GM23338 (cell line): ENCODE results near the gene SMYD3. TPM values are rescaled to one million over a fixed set of nuclear protein-coding genes. Genes with fewer than 3 reads are reported as not detected.

ENCODE experiments used
- ATAC-seq: fragments of 200-7000 bp; cut with Tn5 transposase; 3 replicates; pipeline ENCODE4 v1.9.1; 2020
- DNase-seq: peaks from one replicate; pipeline ENCODE4 v3.0.0-alpha.2; 2015; ENCODE audit warnings: low spot score
- H2AFZ ChIP-seq: fragments of 200-600 bp; sonication (generic); 2 replicates; pipeline ENCODE4 v1.8.0; 2016; ENCODE audit warnings: antibody characterized with exemption, mild to moderate bottlenecking, moderate library complexity
- H3F3A ChIP-seq: fragments of 200-600 bp; sonication (generic); replicated peaks from 2 replicates; pipeline ENCODE4 v1.8.0; 2017; ENCODE audit warnings: antibody characterized with exemption, mixed run types, low read depth
- H3K27ac ChIP-seq: fragments of 200-600 bp; sonication (generic); 2 replicates; pipeline ENCODE4 v1.6.1; 2016; ENCODE audit warnings: low read depth
- H3K27me3 ChIP-seq: fragments of 200-600 bp; sonication (generic); 2 replicates; pipeline ENCODE4 v1.8.0; 2016; ENCODE audit warnings: mild to moderate bottlenecking, mixed run types, moderate library complexity; ENCODE audit not compliant: insufficient read depth
- H3K36me3 ChIP-seq: fragments of 200-600 bp; sonication (generic); 2 replicates; pipeline ENCODE4 v1.8.0; 2016; ENCODE audit warnings: mild to moderate bottlenecking; ENCODE audit not compliant: insufficient read depth
- H3K4me1 ChIP-seq: fragments of 200-600 bp; sonication (generic); 2 replicates; pipeline ENCODE4 v1.8.0; 2016; ENCODE audit warnings: mild to moderate bottlenecking, moderate library complexity; ENCODE audit not compliant: insufficient read depth
- H3K4me2 ChIP-seq: fragments of 200-600 bp; sonication (generic); 2 replicates; pipeline ENCODE4 v1.7.1; 2017; ENCODE audit warnings: mixed run types
- H3K4me3 ChIP-seq: fragments of 200-600 bp; sonication (generic); 2 replicates; pipeline ENCODE4 v1.6.1; 2016; ENCODE audit warnings: mixed run types
- H3K79me2 ChIP-seq: fragments of 200-600 bp; sonication (generic); replicated peaks from 2 replicates; pipeline ENCODE4 v1.8.0; 2017; ENCODE audit warnings: mild to moderate bottlenecking; ENCODE audit not compliant: insufficient read depth
- H3K9me2 ChIP-seq: fragments of 200-600 bp; sonication (generic); 2 replicates; pipeline ENCODE4 v1.8.0; 2017; ENCODE audit not compliant: insufficient read depth
- H4K20me1 ChIP-seq: fragments of 200-600 bp; sonication (generic); replicated peaks from 2 replicates; pipeline ENCODE4 v1.8.0; 2017; ENCODE audit warnings: mild to moderate bottlenecking; ENCODE audit not compliant: insufficient read depth
- H3K27ac Mint-ChIP-seq: 2 replicates; pipeline ENCODE4 v1.8.0; 2020; ENCODE audit warnings: inconsistent platforms, mild to moderate bottlenecking, moderate library complexity, mixed read lengths
- H3K27me3 Mint-ChIP-seq: 3 replicates; pipeline ENCODE4 v1.8.0; 2022; ENCODE audit warnings: low read depth, mild to moderate bottlenecking, moderate library complexity, mixed read lengths, inconsistent platforms; ENCODE audit not compliant: insufficient read depth, poor library complexity
- H3K36me3 Mint-ChIP-seq: 3 replicates; pipeline ENCODE4 v1.8.0; 2021; ENCODE audit warnings: low read depth, mild to moderate bottlenecking, inconsistent platforms, moderate library complexity, mixed read lengths
- H3K4me1 Mint-ChIP-seq: 3 replicates; pipeline ENCODE4 v1.8.0; 2020; ENCODE audit warnings: mild to moderate bottlenecking, inconsistent platforms, mixed read lengths
- H3K4me3 Mint-ChIP-seq: 3 replicates; pipeline ENCODE4 v1.8.0; 2021; ENCODE audit warnings: moderate library complexity, mild to moderate bottlenecking, inconsistent platforms, mixed read lengths
- H3K9me3 Mint-ChIP-seq: 3 replicates; pipeline ENCODE4 v1.8.0; 2020; ENCODE audit warnings: moderate library complexity, mild to moderate bottlenecking, inconsistent platforms, mixed read lengths
- CREB1 ChIP-seq: fragments of 250-450 bp; sonication (Bioruptor Pico); IDR thresholded peaks from 2 replicates; pipeline ENCODE4 v1.5.0; 2020; ENCODE audit warnings: low read depth, mild to moderate bottlenecking, moderate library complexity
- CTCF ChIP-seq, 2 experiments: fragments of 200-600 bp in 1 of 2; sonication (generic) in 1 of 2; conservative IDR thresholded peaks; 2 replicates each; pipeline versions ENCODE4 v1.5.1 to v1.6.1; 2016 to 2017; ENCODE audit warnings: antibody characterized with exemption in 2 of 2, low read depth in 2 of 2, mild to moderate bottlenecking in 2 of 2, moderate library complexity in 1 of 2
- ETS1 ChIP-seq: IDR thresholded peaks from 2 replicates; pipeline ENCODE4 v1.6.1; 2016; ENCODE audit warnings: antibody characterized with exemption
- EZH2 ChIP-seq: fragments of 200-600 bp; sonication (generic); IDR thresholded peaks from one replicate; pipeline ENCODE4 v1.8.0; 2017; ENCODE audit warnings: antibody characterized with exemption, mild to moderate bottlenecking, low read depth; ENCODE audit not compliant: unreplicated experiment
- EZH2phosphoT487 ChIP-seq: fragments of 200-600 bp; sonication (generic); IDR thresholded peaks from one replicate; pipeline ENCODE4 v1.8.1; 2018; ENCODE audit warnings: antibody characterized with exemption; ENCODE audit not compliant: unreplicated experiment
- JUNB ChIP-seq: IDR thresholded peaks from one replicate; pipeline ENCODE4 v1.6.1; 2016; ENCODE audit warnings: antibody characterized with exemption; ENCODE audit not compliant: unreplicated experiment
- NANOG ChIP-seq: IDR thresholded peaks from 2 replicates; pipeline ENCODE4 v1.6.1; 2016; ENCODE audit warnings: antibody characterized with exemption, borderline replicate concordance
- POLR2AphosphoS5 ChIP-seq: IDR thresholded peaks from 2 replicates; pipeline ENCODE4 v1.6.1; 2016; ENCODE audit warnings: antibody characterized with exemption, low read depth
- REST ChIP-seq: IDR thresholded peaks from one replicate; pipeline ENCODE4 v1.6.1; 2018; ENCODE audit warnings: antibody characterized with exemption; ENCODE audit not compliant: unreplicated experiment
- STAT1 ChIP-seq: IDR thresholded peaks from one replicate; pipeline ENCODE4 v1.6.1; 2016; ENCODE audit warnings: antibody characterized with exemption; ENCODE audit not compliant: unreplicated experiment
- ZNF114 ChIP-seq: fragments of 250-450 bp; sonication (Bioruptor Pico); IDR thresholded peaks from 2 replicates; pipeline ENCODE4 v1.5.0; 2020; ENCODE audit warnings: mild to moderate bottlenecking, moderate library complexity
- ZNF331 ChIP-seq: fragments of 250-450 bp; sonication (Bioruptor Pico); IDR thresholded peaks from 2 replicates; pipeline ENCODE4 v1.5.0; 2020; ENCODE audit warnings: low read depth, mild to moderate bottlenecking, moderate library complexity
- ZNF462 ChIP-seq: fragments of 250-450 bp; sonication (Bioruptor Pico); IDR thresholded peaks from 2 replicates; pipeline ENCODE4 v1.5.0; 2020; ENCODE audit warnings: mild to moderate bottlenecking, moderate library complexity
- polyA plus RNA-seq: library from polyadenylated mRNA; unstranded; fragments of >200 nt; fragmentation: Nextera tagmentation; extraction: Ambion mirVana; gene quantifications from 2 replicates; pipeline ENCODE4 v1.2.1, GENCODE V29; 2016
- total RNA-seq: library from RNA; depleted of rRNA; stranded (reverse); fragments of >200 nt; shearing (Covaris generic); gene quantifications from 2 replicates; pipeline ENCODE4 v1.2.3, GENCODE V29; 2014

The SMYD3 gene
- total and polyA plus RNA-seq, 2 experiments from 2014 or later = 31.8 to 34.4 TPM

- Histone ChIP-seq H3K4me2 (no peak overlapping the region), H3K4me1 (no peaks in the 10 kb centered on the region), H3K4me3 (no peak overlapping the region), H4K20me1 (no peaks in the 10 kb centered on the region), H3K36me3 (no peaks in the 10 kb centered on the region), H3K27ac (no peak overlapping the region), H3K9me2 (no peaks in the 10 kb centered on the region), H3K79me2 (peaks cover 10% of the 10 kb centered on the region), H2AFZ (no peak overlapping the region), H3K27me3 (no peaks in the 10 kb centered on the region), H3F3A (no peaks in the 10 kb centered on the region)
- TF ChIP-seq NANOG (no peak), CTCF (conservative IDR thresholded peaks at IDR 0.05; ENCODE audit: low read depth in 2 of 2) (no peak), EZH2 (no peak), POLR2AphosphoS5 (no peak), ZNF331 (CRISPR knock-in tag) (no peak), REST (no peak), CREB1 (CRISPR knock-in tag) (no peak), EZH2phosphoT487 (no peak), STAT1 (no peak), ETS1 (no peak), JUNB (no peak), ZNF462 (CRISPR knock-in tag) (no peak), ZNF114 (CRISPR knock-in tag) (no peak)
- H3K4me3 Mint-ChIP-seq = no peak overlapping the region
- no peak for DNase-seq
- H3K27ac Mint-ChIP-seq = no peak overlapping the region
- ATAC-seq = no peak
- no peaks in the 10 kb centered on the region for H3K9me3 Mint-ChIP-seq
- H3K36me3 Mint-ChIP-seq = no peaks in the 10 kb centered on the region
- peaks cover 1% of the 10 kb centered on the region for H3K27me3 Mint-ChIP-seq
- peaks cover 5% of the 10 kb centered on the region; the same call in 2 of the 3 replicates for H3K4me1 Mint-ChIP-seq
These were observed 51.6 kb downstream of the SMYD3 start for GRCh38 chr1:246455476-246455875.
